GM13977 (cell line): ENCODE measurements around the gene PTCHD4.

Experiments used
- DNase-seq: peaks from one replicate; pipeline ENCODE4 v3.0.0; 2012; ENCODE audit warnings: low spot score
- in situ Hi-C: fragments of 300-500 bp; cut with MboI; formaldehyde crosslinking; loops from one replicate; pipeline ENCODE4 v1.12.0; 2022; ENCODE audit warnings: low sequenced_read_pairs, low pct_unique_long_range_greater_than_20kb, mixed read lengths, inconsistent platforms; ENCODE audit not compliant: unreplicated experiment
- TF ChIP-seq, protein P1 (sequence below): IDR thresholded peaks from 2 replicates; pipeline ENCODE4 v1.5.1; 2012; ENCODE audit warnings: mild to moderate bottlenecking, control low read depth; ENCODE audit not compliant: insufficient read depth; ENCODE audit errors: extremely low read depth, missing control alignments

Gene PTCHD4

DNA sequence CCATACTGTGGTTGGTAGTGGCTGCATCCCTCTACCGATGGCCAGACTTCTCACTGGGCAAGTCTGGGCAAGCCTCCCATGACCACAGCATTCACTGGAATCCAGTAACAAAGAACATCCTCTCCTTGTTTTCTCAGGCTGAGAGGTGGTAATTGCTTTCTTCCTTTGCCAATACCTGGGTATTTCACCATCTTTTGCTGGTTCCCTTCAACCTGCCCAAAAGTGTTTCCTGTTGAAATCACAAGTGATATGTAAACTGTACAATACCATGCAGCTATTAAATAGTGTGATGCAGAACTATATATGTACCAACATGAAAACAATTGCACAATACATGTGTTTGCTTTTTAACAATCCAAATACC lies at the start of gene PTCHD4:
Gene PTCHD4, minus strand, starts transcription at position 55 of the 364 bp plus-strand sequence. CDS start 42,240 bp downstream, outside the sequence.
- in situ Hi-C loops = no loop called here
- no peak for DNase-seq
- TF ChIP-seq, protein P1, sequence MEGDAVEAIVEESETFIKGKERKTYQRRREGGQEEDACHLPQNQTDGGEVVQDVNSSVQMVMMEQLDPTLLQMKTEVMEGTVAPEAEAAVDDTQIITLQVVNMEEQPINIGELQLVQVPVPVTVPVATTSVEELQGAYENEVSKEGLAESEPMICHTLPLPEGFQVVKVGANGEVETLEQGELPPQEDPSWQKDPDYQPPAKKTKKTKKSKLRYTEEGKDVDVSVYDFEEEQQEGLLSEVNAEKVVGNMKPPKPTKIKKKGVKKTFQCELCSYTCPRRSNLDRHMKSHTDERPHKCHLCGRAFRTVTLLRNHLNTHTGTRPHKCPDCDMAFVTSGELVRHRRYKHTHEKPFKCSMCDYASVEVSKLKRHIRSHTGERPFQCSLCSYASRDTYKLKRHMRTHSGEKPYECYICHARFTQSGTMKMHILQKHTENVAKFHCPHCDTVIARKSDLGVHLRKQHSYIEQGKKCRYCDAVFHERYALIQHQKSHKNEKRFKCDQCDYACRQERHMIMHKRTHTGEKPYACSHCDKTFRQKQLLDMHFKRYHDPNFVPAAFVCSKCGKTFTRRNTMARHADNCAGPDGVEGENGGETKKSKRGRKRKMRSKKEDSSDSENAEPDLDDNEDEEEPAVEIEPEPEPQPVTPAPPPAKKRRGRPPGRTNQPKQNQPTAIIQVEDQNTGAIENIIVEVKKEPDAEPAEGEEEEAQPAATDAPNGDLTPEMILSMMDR = no peak

DNA sequence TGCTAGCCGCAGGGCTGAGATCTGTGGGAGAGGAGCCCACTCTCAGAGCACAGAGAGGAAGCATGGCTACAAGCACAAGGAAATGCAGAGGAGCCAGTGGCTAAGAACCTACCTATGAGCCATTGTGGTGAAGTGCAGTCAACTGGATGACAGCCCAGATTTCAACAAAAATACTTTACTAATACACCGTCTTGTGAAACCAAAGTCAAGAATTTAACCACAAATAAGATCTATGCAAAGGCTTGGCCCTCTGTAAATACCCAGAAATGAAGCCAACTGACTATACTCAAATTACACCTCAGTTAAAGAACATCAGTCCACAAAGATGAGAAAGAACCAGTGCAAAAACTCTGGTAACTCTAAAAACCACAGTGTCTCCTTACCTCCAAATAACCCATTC lies 40.1 kb upstream of the PTCHD4 start:
- DNase-seq = no peak
- in situ Hi-C loops = no loop called here
- TF ChIP-seq, protein P1 = no peak

DNA sequence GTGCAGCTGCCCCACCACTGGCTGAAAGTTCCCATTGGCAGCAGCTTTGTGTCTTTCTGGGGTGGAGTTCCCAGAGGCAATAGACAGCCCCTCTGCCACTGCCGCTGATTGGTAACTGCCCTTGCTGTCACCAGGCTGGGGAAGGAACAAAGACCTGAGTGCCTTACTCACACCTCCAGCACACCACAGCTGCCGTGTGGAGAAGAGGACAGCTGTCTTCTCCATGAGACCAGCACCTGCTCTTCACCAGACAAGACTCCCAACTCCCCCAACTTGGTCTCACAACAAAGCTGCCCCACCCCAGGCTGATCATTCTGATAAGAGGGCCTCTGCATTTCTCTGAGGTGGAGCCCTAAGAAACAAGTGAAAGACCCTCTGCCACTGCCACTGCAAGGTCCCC lies 39.7 kb upstream of the PTCHD4 start:
- no peak for DNase-seq
- in situ Hi-C loops = no loop called here
- TF ChIP-seq, protein P1 = no peak

DNA sequence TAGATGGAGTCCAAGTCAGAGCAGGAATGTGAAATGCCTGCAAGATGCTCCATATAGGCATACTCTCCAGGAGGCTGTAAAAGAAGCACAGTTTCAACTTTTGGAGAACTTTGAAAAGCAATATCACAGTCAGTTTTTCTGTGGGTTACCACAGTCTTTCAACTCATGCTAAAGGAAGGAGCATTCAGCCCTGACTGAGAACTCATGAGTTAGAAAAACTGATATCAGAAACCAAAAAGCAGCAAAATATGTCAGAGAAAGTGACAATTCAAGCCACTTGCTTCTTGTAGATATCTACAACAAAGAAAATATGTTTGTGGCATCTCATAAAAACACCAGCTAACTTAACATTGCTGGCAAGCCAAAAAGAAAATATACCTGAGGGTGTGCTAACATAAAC lies 36.1 kb upstream of the PTCHD4 start:
- in situ Hi-C loops = no loop called here
- TF ChIP-seq, protein P1 = no peak
- no peak for DNase-seq

DNA sequence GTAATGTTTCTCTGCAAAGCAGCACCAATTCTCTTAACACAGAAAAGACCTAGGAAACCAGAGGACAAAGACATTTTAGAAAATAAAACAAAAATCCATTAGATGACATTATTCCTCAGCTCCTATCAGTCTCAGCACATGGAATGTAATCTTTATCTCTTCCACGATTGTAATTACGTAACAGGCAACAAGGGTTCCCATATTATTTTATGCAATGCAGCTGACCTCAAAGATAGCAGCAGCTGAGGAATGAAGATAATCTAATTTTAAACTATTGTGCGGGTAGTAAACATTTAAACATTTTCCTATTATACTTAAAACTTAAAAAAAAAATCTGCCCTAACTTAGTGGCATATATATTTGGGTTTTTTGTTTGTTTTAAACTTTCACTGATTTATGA lies 33.0 kb upstream of the PTCHD4 start:
- no peak for DNase-seq
- TF ChIP-seq, protein P1 = no peak
- in situ Hi-C loops = no loop called here

DNA sequence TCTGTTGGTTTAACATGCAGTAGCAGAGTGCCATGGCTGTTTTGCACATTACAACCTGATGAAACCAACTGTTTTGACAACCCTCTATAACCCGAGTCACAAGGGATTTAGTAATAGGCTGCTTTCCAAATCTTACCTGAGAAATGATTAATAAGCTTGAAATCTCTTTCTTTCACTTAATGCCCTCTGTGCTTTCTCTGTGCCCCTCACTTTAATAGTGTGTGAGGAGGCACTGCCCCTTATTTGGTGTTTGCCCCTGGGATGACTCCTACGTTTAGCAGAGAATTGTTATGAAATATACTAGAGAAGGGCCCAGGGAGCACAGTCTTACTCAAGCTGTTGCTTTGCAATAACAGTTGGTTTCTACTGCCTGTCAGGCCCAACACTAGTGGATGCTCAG lies 31.0 kb upstream of the PTCHD4 start:
- in situ Hi-C loops = no loop called here
- DNase-seq = no peak
- TF ChIP-seq, protein P1 = no peak
